Fibroblast of pulmonary artery (primary cell): Measurements from ENCODE around the gene SIPA1.

Experiments used
- DNase-seq: peaks from one replicate; pipeline ENCODE4 v3.0.0-alpha.2; 2010; ENCODE audit warnings: low read depth
- H3K4me3 ChIP-seq: replicated peaks from 2 replicates; pipeline ENCODE4 v1.5.1; 2011; ENCODE audit warnings: low read depth, mild to moderate bottlenecking, control low read depth, low read length, moderate library complexity
- CTCF ChIP-seq: IDR thresholded peaks from 2 replicates; pipeline ENCODE4 v1.5.1; 2011; ENCODE audit warnings: mild to moderate bottlenecking, control low read depth, low read length, inconsistent platforms; ENCODE audit errors: missing control alignments

Gene SIPA1

GRCh38 chr11:65620666-65621065 lies 17.2 kb upstream of the SIPA1 start:
- DNase-seq: no peak
- no peak overlapping the region for H3K4me3 ChIP-seq
- TF ChIP-seq CTCF: no peak

GRCh38 chr11:65621460-65621859 lies 16.4 kb upstream of the SIPA1 start:
- no peak overlapping the region for H3K4me3 ChIP-seq
- DNase-seq: no peak
- TF ChIP-seq CTCF: no peak

GRCh38 chr11:65622011-65622410 lies 15.9 kb upstream of the SIPA1 start:
- TF ChIP-seq CTCF: no peak
- no peak overlapping the region for H3K4me3 ChIP-seq

GRCh38 chr11:65623177-65623576 lies 14.7 kb upstream of the SIPA1 start:
- H3K4me3 ChIP-seq: no peak overlapping the region
- no peak for TF ChIP-seq CTCF
- DNase-seq: no peak

More at GRCh38 chr11:65622011-65622410, 15.9 kb upstream of the SIPA1 start:
- DNase-seq: no peak

- TF ChIP-seq CTCF: no peak
- H3K4me3 ChIP-seq: no peak overlapping the region
- DNase-seq: no peak
These were observed 13.9 kb upstream of the SIPA1 start for GRCh38 chr11:65623852-65624616.

GRCh38 chr11:65624931-65625627 lies 12.8 kb upstream of the SIPA1 start:
- no peak overlapping the region for H3K4me3 ChIP-seq
- TF ChIP-seq CTCF: no peak
- DNase-seq: no peak
